Neural progenitor cell (in vitro differentiated cells): ENCODE measurements around the gene C16orf74. TPM values are rescaled to one million over a fixed set of nuclear protein-coding genes. Genes with fewer than 3 reads are reported as not detected.
A peak's percentile ranks its signal among the peaks of the same experiment; 100 is the strongest.

Experiments
- DNase-seq: peaks from one replicate; pipeline ENCODE4 v3.0.0-alpha.2; 2016; ENCODE audit warnings: low spot score
- H2AFZ ChIP-seq: fragments of 200-600 bp; sonication (generic); replicated peaks from 2 replicates; pipeline ENCODE4 v1.6.1; 2016; ENCODE audit warnings: antibody characterized with exemption
- H3F3A ChIP-seq: fragments of 200-600 bp; sonication (generic); 2 replicates; pipeline ENCODE4 v1.6.1; 2016; ENCODE audit warnings: antibody characterized with exemption, low read depth
- H3K27ac ChIP-seq: fragments of 200-600 bp; sonication (generic); 2 replicates; pipeline ENCODE4 v1.5.1; 2016; ENCODE audit warnings: mild to moderate bottlenecking
- H3K27me3 ChIP-seq: fragments of 200-600 bp; sonication (generic); 2 replicates; pipeline ENCODE4 v1.6.1; 2016; ENCODE audit warnings: mild to moderate bottlenecking, moderate library complexity
- H3K36me3 ChIP-seq: fragments of 200-600 bp; sonication (generic); 2 replicates; pipeline ENCODE4 v1.5.1; 2016
- H3K4me1 ChIP-seq: fragments of 200-600 bp; sonication (generic); 2 replicates; pipeline ENCODE4 v1.6.1; 2016; ENCODE audit warnings: mixed run types
- H3K4me2 ChIP-seq: fragments of 200-600 bp; sonication (generic); 2 replicates; pipeline ENCODE4 v1.6.1; 2016
- H3K4me3 ChIP-seq: fragments of 200-600 bp; sonication (generic); 2 replicates; pipeline ENCODE4 v1.5.1; 2016
- H3K79me2 ChIP-seq: fragments of 200-600 bp; sonication (generic); 2 replicates; pipeline ENCODE4 v1.6.1; 2016; ENCODE audit warnings: low read depth
- H3K9ac ChIP-seq: fragments of 200-600 bp; sonication (generic); 2 replicates; pipeline ENCODE4 v1.6.1; 2016
- H3K9me3 ChIP-seq: fragments of 200-600 bp; sonication (generic); 2 replicates; pipeline ENCODE4 v1.5.1; 2016; ENCODE audit warnings: low read depth
- H4K20me1 ChIP-seq: fragments of 200-600 bp; sonication (generic); 2 replicates; pipeline ENCODE4 v1.6.1; 2016; ENCODE audit warnings: low read depth
- H3K27ac Mint-ChIP-seq: 3 replicates; pipeline ENCODE4 v1.8.0; 2021; ENCODE audit warnings: mixed read lengths
- H3K27me3 Mint-ChIP-seq: 2 replicates; pipeline ENCODE4 v1.8.0; 2022; ENCODE audit warnings: low read depth, mild to moderate bottlenecking, inconsistent platforms, moderate library complexity, mixed read lengths; ENCODE audit not compliant: insufficient read depth
- H3K36me3 Mint-ChIP-seq: 3 replicates; pipeline ENCODE4 v1.8.0; 2021; ENCODE audit warnings: mixed read lengths
- H3K4me1 Mint-ChIP-seq: 3 replicates; pipeline ENCODE4 v1.8.0; 2021; ENCODE audit warnings: mixed read lengths
- H3K4me3 Mint-ChIP-seq: 3 replicates; pipeline ENCODE4 v1.8.0; 2021; ENCODE audit warnings: mild to moderate bottlenecking, moderate library complexity, mixed read lengths
- H3K9me3 Mint-ChIP-seq: 3 replicates; pipeline ENCODE4 v1.8.0; 2020; ENCODE audit warnings: mixed read lengths
- CTCF ChIP-seq: fragments of 200-600 bp; sonication (generic); IDR thresholded peaks from 2 replicates; pipeline ENCODE4 v1.5.1; 2017; ENCODE audit warnings: antibody characterized with exemption, mild to moderate bottlenecking
- EZH2 ChIP-seq: fragments of 200-600 bp; sonication (generic); IDR thresholded peaks from 2 replicates; pipeline ENCODE4 v1.6.1; 2017; ENCODE audit warnings: antibody characterized with exemption, mild to moderate bottlenecking, moderate library complexity
- EZH2phosphoT487 ChIP-seq: fragments of 200-600 bp; sonication (generic); IDR thresholded peaks from 2 replicates; pipeline ENCODE4 v1.6.1; 2017; ENCODE audit warnings: antibody characterized with exemption
- total RNA-seq: library from RNA; depleted of rRNA; stranded (reverse); fragments of >200 nt; gene quantifications from 2 replicates; pipeline ENCODE4 v1.2.3, GENCODE V29; 2015; ENCODE audit warnings: low replicate concordance

The C16orf74 gene
- total RNA-seq, 1 donor from 2014 or later, result not detected

DNA sequence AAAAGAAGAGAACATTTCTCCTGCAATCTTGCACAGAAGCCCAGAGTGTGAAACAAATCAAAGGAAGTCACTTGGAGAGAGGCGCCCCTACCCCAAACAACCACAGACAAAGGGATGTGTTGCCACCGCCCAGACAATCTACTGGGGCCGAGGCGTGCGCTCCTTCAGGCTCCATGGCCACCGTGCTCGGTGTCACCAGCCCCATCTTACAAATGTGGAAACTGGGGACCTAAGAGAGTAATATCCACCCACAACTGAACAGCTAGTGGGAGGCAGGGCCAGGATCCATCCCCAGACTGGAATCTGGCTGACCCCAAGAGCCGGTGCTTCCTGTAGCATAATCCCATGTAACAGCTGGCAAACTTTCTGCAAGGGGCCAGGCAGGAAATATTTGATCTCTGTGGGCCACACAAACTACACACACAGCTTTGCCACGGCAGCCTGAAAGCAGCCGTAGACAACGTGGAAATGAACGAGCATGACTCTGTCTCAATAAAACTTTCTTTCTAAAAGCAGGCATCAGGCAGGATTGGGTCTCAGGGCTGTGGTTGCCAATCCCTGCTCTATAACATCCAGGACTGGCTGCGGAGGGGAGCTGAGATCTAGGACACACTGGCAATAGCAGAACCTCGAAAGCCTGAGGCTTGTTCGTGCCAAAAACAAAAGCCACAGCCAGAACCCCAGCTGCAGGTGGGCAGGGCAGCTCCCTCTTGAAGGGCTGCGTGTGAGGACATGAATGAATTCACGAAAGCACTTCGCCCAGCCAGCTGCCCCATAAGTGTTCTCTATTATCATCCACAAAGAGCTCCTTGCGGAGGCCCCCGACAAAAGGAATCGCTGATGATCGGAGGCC is 35.5 kb downstream of the C16orf74 start:
- Histone ChIP-seq H3K4me1 (peaks cover 29% of the 10 kb centered on the region), H3K9ac (no peak overlapping the region), H3K27ac (no peak overlapping the region), H3K79me2 (no peaks in the 10 kb centered on the region), H3F3A (peaks cover 32% of the 10 kb centered on the region), H3K9me3 (no peaks in the 10 kb centered on the region), H3K4me3 (peak overlapping the region; percentile 26), H2AFZ (peak overlapping the region; percentile 66), H3K36me3 (no peaks in the 10 kb centered on the region), H4K20me1 (no peaks in the 10 kb centered on the region), H3K27me3 (peaks cover 11% of the 10 kb centered on the region), H3K4me2 (peak overlapping the region; percentile 75)
- peaks cover 27% of the 10 kb centered on the region for H3K4me1 Mint-ChIP-seq
- H3K9me3 Mint-ChIP-seq, result peaks cover 3% of the 10 kb centered on the region
- no peaks in the 10 kb centered on the region for H3K36me3 Mint-ChIP-seq
- DNase-seq, result peak; percentile 63
- H3K4me3 Mint-ChIP-seq, result peak overlapping the region; percentile 74
- H3K27ac Mint-ChIP-seq, result peak overlapping the region; percentile 96
- peaks cover 21% of the 10 kb centered on the region for H3K27me3 Mint-ChIP-seq
- TF ChIP-seq EZH2 (no peak), EZH2phosphoT487 (no peak), CTCF (no peak)

- H3K4me3 Mint-ChIP-seq, result no peak overlapping the region
- no peak overlapping the region for H3K4me3 ChIP-seq
- H3K79me2 ChIP-seq, result no peaks in the 10 kb centered on the region
- H3K27ac ChIP-seq, result no peak overlapping the region
- H3K9ac ChIP-seq, result no peak overlapping the region
- no peaks in the 10 kb centered on the region for H3K36me3 ChIP-seq
- TF ChIP-seq EZH2phosphoT487 (no peak), EZH2 (no peak), CTCF (no peak)
- H3K9me3 Mint-ChIP-seq, result peaks cover 3% of the 10 kb centered on the region
- peaks cover 11% of the 10 kb centered on the region for H3K27me3 ChIP-seq
- no peaks in the 10 kb centered on the region for H3K9me3 ChIP-seq
- peaks cover 28% of the 10 kb centered on the region for H3F3A ChIP-seq
- no peaks in the 10 kb centered on the region for H4K20me1 ChIP-seq
- H3K4me2 ChIP-seq, result peak overlapping the region; percentile 27
- H3K4me1 ChIP-seq, result peaks cover 29% of the 10 kb centered on the region
- no peak overlapping the region for H2AFZ ChIP-seq
- DNase-seq, result peak; percentile 43
- no peaks in the 10 kb centered on the region for H3K36me3 Mint-ChIP-seq
- no peak overlapping the region for H3K27ac Mint-ChIP-seq
- H3K27me3 Mint-ChIP-seq, result peaks cover 17% of the 10 kb centered on the region
- H3K4me1 Mint-ChIP-seq, result peaks cover 24% of the 10 kb centered on the region
These were observed 38.1 kb downstream of the C16orf74 start for GRCh38 chr16:85712801-85713200.

- Histone ChIP-seq H3K4me1 (peaks cover 29% of the 10 kb centered on the region), H2AFZ (no peak overlapping the region), H3K4me3 (no peak overlapping the region), H3K9me3 (no peaks in the 10 kb centered on the region), H3K36me3 (no peaks in the 10 kb centered on the region), H3K9ac (no peak overlapping the region), H3K27ac (no peak overlapping the region), H3K79me2 (no peaks in the 10 kb centered on the region), H4K20me1 (no peaks in the 10 kb centered on the region), H3K4me2 (no peak overlapping the region), H3F3A (peaks cover 24% of the 10 kb centered on the region), H3K27me3 (peaks cover 11% of the 10 kb centered on the region)
- no peak for TF ChIP-seq EZH2phosphoT487
- TF ChIP-seq EZH2, result no peak
- TF ChIP-seq CTCF, result no peak
- no peak for DNase-seq
- peaks cover 17% of the 10 kb centered on the region for H3K27me3 Mint-ChIP-seq
- no peak overlapping the region for H3K4me3 Mint-ChIP-seq
- peaks cover 3% of the 10 kb centered on the region for H3K9me3 Mint-ChIP-seq
- H3K27ac Mint-ChIP-seq, result no peak overlapping the region
- H3K36me3 Mint-ChIP-seq, result no peaks in the 10 kb centered on the region
- peaks cover 20% of the 10 kb centered on the region for H3K4me1 Mint-ChIP-seq
These were observed 38.8 kb downstream of the C16orf74 start for GRCh38 chr16:85711982-85712587.
